LNCAP (cell line): ENCODE results near the gene TRIM51.
"Not testable (repeated sequence)": the region's sequence is repeated elsewhere in the genome, so short reads cannot be mapped to it uniquely, and the experiment has no call there.

Experiments used
- CTCF ChIP-seq: fragments of 450-650 bp; IDR thresholded peaks from 2 replicates; pipeline ENCODE4 v1.5.1; 2017; ENCODE audit warnings: mild to moderate bottlenecking

Gene TRIM51, protein sequence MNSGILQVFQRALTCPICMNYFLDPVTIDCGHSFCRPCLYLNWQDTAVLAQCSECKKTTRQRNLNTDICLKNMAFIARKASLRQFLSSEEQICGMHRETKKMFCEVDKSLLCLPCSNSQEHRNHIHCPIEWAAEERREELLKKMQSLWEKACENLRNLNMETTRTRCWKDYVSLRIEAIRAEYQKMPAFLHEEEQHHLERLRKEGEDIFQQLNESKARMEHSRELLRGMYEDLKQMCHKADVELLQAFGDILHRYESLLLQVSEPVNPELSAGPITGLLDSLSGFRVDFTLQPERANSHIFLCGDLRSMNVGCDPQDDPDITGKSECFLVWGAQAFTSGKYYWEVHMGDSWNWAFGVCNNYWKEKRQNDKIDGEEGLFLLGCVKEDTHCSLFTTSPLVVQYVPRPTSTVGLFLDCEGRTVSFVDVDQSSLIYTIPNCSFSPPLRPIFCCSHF

GRCh38 chr11:55882997-55883396 lies at the start of gene TRIM51:
Gene TRIM51, plus strand, starts transcription at chr11:55883297. Its CDS starts 2,132 bp downstream, at chr11:55885429.
- not testable (repeated sequence) for TF ChIP-seq CTCF

- no peak for TF ChIP-seq CTCF
These were observed 44.6 kb upstream of the TRIM51 start, which contains the start of gene OR5D16 for GRCh38 chr11:55838452-55838851. Gene OR5D16, plus strand, starts transcription at chr11:55838752. Its CDS starts 0 bp downstream, at chr11:55838752.

DNA sequence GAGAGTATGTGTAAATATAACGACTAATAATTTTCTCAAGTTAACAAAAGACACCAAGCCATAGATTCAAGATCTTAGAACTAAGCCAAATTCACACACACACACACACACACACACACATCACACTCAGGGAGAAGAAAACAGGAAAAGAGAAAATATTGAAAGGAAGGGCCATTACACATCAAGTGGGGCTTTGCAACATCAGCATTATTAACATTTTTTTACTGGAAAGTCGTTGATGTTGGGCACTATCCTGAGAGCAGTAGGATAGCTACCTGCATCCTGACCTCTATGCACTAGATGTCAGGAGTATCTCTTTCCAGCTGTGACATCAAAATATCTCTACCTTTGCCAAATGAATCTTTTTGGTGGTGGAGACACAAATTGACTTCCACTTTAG lies 35.6 kb upstream of the TRIM51 start:
- no peak for TF ChIP-seq CTCF

GRCh38 chr11:55849037-55849436 lies 34.1 kb upstream of the TRIM51 start:
- TF ChIP-seq CTCF, result no peak

DNA sequence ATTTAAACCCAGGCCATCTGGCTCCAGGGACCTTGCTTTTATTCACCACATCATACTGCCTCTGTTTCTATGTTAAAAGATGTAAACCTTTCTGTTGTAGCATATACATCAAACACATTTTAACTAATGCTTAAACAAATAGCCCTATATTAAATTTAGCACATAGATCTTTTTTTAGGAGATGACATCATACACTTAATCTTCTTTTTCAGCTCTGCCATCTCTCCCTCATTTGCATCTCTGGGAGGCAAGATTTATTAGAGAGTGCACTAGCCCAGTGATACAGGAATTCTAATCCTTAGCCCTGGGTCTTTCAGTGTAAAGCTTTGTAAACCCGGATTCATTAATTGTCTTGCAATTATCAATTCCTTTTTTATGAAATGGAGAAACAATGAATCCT lies 31.0 kb upstream of the TRIM51 start:
- TF ChIP-seq CTCF, result no peak

DNA sequence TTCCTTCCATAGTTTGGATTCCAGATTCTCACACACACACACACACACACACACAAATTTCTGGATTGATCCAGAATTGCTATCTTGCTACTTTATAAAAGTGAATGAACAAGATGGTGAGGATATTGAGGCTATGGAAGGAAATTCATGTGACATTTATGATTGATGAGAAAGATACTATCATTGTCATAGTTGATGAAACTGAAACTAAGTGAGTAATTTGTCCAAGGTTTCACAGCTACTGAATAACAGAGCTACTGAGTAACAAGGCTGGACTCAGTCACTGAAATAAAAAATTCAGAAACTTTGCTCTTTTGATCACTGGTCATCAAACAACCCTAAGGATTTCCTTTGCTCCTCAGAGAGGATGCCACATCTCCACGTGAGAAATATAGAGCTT lies 28.4 kb upstream of the TRIM51 start:
- no peak for TF ChIP-seq CTCF

GRCh38 chr11:55895216-55895615 lies 12.1 kb downstream of the TRIM51 start:
- TF ChIP-seq CTCF, result no peak
